WTC11 (cell line): ENCODE results near the gene RNF2. TPM values are rescaled to one million over a fixed set of nuclear protein-coding genes. Genes with fewer than 3 reads are reported as not detected.
A peak's percentile ranks its signal among the peaks of the same experiment; 100 is the strongest.

Experiments
- ATAC-seq: fragments of 200-7000 bp; cut with Tn5 transposase; 2 replicates; pipeline ENCODE4 v1.10.0; 2021; ENCODE audit warnings: mild to moderate bottlenecking, moderate library complexity
- Bru-seq: library from RNA; stranded (reverse); fragments of 400-500 nt; gene quantifications from one replicate; lab custom pipeline; 2021; lab: Mats Ljungman, UMichigan
- CTCF ChIA-PET: fragments of 300-600 bp; sonication (Branson Sonifier 250); formaldehyde crosslinking; loops from one replicate; lab custom pipeline; 2021; ENCODE audit warnings: antibody characterized with exemption; lab: Charles Lee
- POLR2A ChIA-PET: fragments of 350-600 bp; sonication (Branson Sonifier 250); formaldehyde crosslinking; loops from one replicate; lab custom pipeline; 2021; ENCODE audit warnings: antibody characterized with exemption; lab: Charles Lee
- DNase-seq: peaks from one replicate; pipeline ENCODE4 v3.0.0; 2021; ENCODE audit warnings: low spot score
- H3K27ac Mint-ChIP-seq: 2 replicates; pipeline ENCODE4 v1.8.0; 2021; ENCODE audit warnings: mixed read lengths
- H3K27me3 Mint-ChIP-seq: 2 replicates; pipeline ENCODE4 v1.8.0; 2021; ENCODE audit warnings: low read depth, mild to moderate bottlenecking, moderate library complexity, mixed read lengths
- H3K36me3 Mint-ChIP-seq: 2 replicates; pipeline ENCODE4 v1.8.0; 2021; ENCODE audit warnings: mixed read lengths
- H3K4me1 Mint-ChIP-seq: 2 replicates; pipeline ENCODE4 v1.8.0; 2022; ENCODE audit warnings: mixed read lengths
- H3K4me3 Mint-ChIP-seq: 2 replicates; pipeline ENCODE4 v1.8.0; 2021; ENCODE audit warnings: mild to moderate bottlenecking, moderate library complexity, mixed read lengths
- H3K9me3 Mint-ChIP-seq: 2 replicates; pipeline ENCODE4 v1.8.0; 2021; ENCODE audit warnings: mixed read lengths
- ARID4B ChIP-seq: sonication (generic); formaldehyde crosslinking; IDR thresholded peaks from 2 replicates; pipeline ENCODE4 v1.8.0; 2023; ENCODE audit warnings: missing genetic modification reagents, mild to moderate bottlenecking, borderline replicate concordance
- ATF3 ChIP-seq: sonication (generic); formaldehyde crosslinking; conservative IDR thresholded peaks from 2 replicates; pipeline ENCODE4 v1.8.1; 2022; ENCODE audit warnings: mild to moderate bottlenecking, missing genetic modification reagents
- CREB1 ChIP-seq: sonication (generic); formaldehyde crosslinking; IDR thresholded peaks from 2 replicates; pipeline ENCODE4 v1.8.0; 2023; ENCODE audit warnings: mild to moderate bottlenecking, missing genetic modification reagents
- ESRRA ChIP-seq: sonication (generic); formaldehyde crosslinking; IDR thresholded peaks from 2 replicates; pipeline ENCODE4 v1.8.1; 2022; ENCODE audit warnings: mild to moderate bottlenecking, missing genetic modification reagents, borderline replicate concordance
- GABPB1 ChIP-seq: sonication (generic); formaldehyde crosslinking; IDR thresholded peaks from 2 replicates; pipeline ENCODE4 v1.8.1; 2023; ENCODE audit warnings: mild to moderate bottlenecking, missing genetic modification reagents
- GTF2I ChIP-seq: fragments of 250-450 bp; sonication (Bioruptor Pico); conservative IDR thresholded peaks from 2 replicates; pipeline ENCODE4 v1.4.0; 2021; ENCODE audit warnings: mild to moderate bottlenecking
- IRF2 ChIP-seq: sonication (generic); formaldehyde crosslinking; IDR thresholded peaks from 2 replicates; pipeline ENCODE4 v1.8.0; 2022; ENCODE audit warnings: low read depth, missing genetic modification reagents, borderline replicate concordance
- NFATC4 ChIP-seq: fragments of 250-450 bp; sonication (Bioruptor Pico); IDR thresholded peaks from 2 replicates; pipeline ENCODE4 v1.9.0; 2021; ENCODE audit warnings: mild to moderate bottlenecking
- NFE2L1 ChIP-seq: sonication (generic); formaldehyde crosslinking; IDR thresholded peaks from 2 replicates; pipeline ENCODE4 v1.8.1; 2023; ENCODE audit warnings: missing genetic modification reagents
- NFYB ChIP-seq: sonication (generic); formaldehyde crosslinking; conservative IDR thresholded peaks from 2 replicates; pipeline ENCODE4 v1.8.0; 2022; ENCODE audit warnings: low read depth, missing genetic modification reagents
- PREB ChIP-seq: sonication (generic); formaldehyde crosslinking; IDR thresholded peaks from 2 replicates; pipeline ENCODE4 v1.8.1; 2022; ENCODE audit warnings: mild to moderate bottlenecking, missing genetic modification reagents, moderate library complexity, borderline replicate concordance
- RELA ChIP-seq: sonication (generic); formaldehyde crosslinking; IDR thresholded peaks from 2 replicates; pipeline ENCODE4 v1.8.1; 2022; ENCODE audit warnings: missing genetic modification reagents, mild to moderate bottlenecking, borderline replicate concordance
- RORB ChIP-seq: fragments of 250-450 bp; sonication (Bioruptor Pico); IDR thresholded peaks from 2 replicates; pipeline ENCODE4 v1.9.0; 2021; ENCODE audit warnings: mild to moderate bottlenecking
- SMAD4 ChIP-seq: sonication (generic); formaldehyde crosslinking; IDR thresholded peaks from 2 replicates; pipeline ENCODE4 v1.8.0; 2022; ENCODE audit warnings: mild to moderate bottlenecking, missing genetic modification reagents
- SP1 ChIP-seq: sonication (generic); formaldehyde crosslinking; conservative IDR thresholded peaks from 2 replicates; pipeline ENCODE4 v1.8.1; 2022; ENCODE audit warnings: missing genetic modification reagents
- TCF7 ChIP-seq: sonication (generic); formaldehyde crosslinking; IDR thresholded peaks from 2 replicates; pipeline ENCODE4 v1.8.0; 2022; ENCODE audit warnings: mild to moderate bottlenecking, low read depth, missing genetic modification reagents, moderate library complexity
- ZBTB21 ChIP-seq: sonication (generic); formaldehyde crosslinking; IDR thresholded peaks from 2 replicates; pipeline ENCODE4 v1.8.1; 2023; ENCODE audit warnings: mild to moderate bottlenecking, missing genetic modification reagents, borderline replicate concordance
- ZBTB43 ChIP-seq: sonication (generic); formaldehyde crosslinking; IDR thresholded peaks from 2 replicates; pipeline ENCODE4 v1.8.1; 2023; ENCODE audit warnings: mild to moderate bottlenecking, missing genetic modification reagents
- ZMAT4 ChIP-seq: fragments of 250-450 bp; sonication (Bioruptor Pico); IDR thresholded peaks from 2 replicates; pipeline ENCODE4 v1.9.0; 2021; ENCODE audit warnings: mild to moderate bottlenecking
- ZNF219 ChIP-seq: sonication (generic); formaldehyde crosslinking; IDR thresholded peaks from 2 replicates; pipeline ENCODE4 v1.8.0; 2023; ENCODE audit warnings: missing genetic modification reagents, mild to moderate bottlenecking, borderline replicate concordance
- ZNF263 ChIP-seq: sonication (generic); formaldehyde crosslinking; IDR thresholded peaks from 2 replicates; pipeline ENCODE4 v1.8.1; 2022; ENCODE audit warnings: low read depth, mild to moderate bottlenecking, moderate library complexity, missing genetic modification reagents
- long read RNA-seq, 3 experiments: library from RNA in 1 of 3; library from capped mRNA in 1 of 3; library from polyadenylated mRNA in 1 of 3; unstranded in 2 of 3; stranded (forward) in 1 of 3; transcript quantifications; one replicate each; pipeline ENCODE4 v2.0.0, GENCODE V29; 2021
- total RNA-seq: library from RNA; stranded (reverse); gene quantifications from 3 replicates; pipeline ENCODE4 v1.2.3, GENCODE V29; 2021
- TF ChIP-seq, protein P1 (sequence below): fragments of 250-450 bp; sonication (Bioruptor Pico); IDR thresholded peaks from 2 replicates; pipeline ENCODE4 v1.8.0; 2021; ENCODE audit warnings: mild to moderate bottlenecking
- TF ChIP-seq, protein P2 (sequence below): sonication (generic); formaldehyde crosslinking; IDR thresholded peaks from 2 replicates; pipeline ENCODE4 v1.8.0; 2022; ENCODE audit warnings: mild to moderate bottlenecking, missing genetic modification reagents
- TF ChIP-seq, protein P3 (sequence below): sonication (generic); formaldehyde crosslinking; IDR thresholded peaks from 2 replicates; pipeline ENCODE4 v1.8.1; 2023; ENCODE audit warnings: mild to moderate bottlenecking, missing genetic modification reagents, moderate library complexity

RNF2 gene
- total RNA-seq = 37.3 to 47.8 TPM (median 45.2 TPM) in 3 replicates
- Bru-seq, nascent RNA = percentile 90 among the genes with signal in this experiment
- long read RNA-seq, experiment 1, transcript RNF2-202 (7 exons, 3,606 nt) = major isoform, 151 of 168 reads
- long read RNA-seq, experiment 1, partial matches to known transcripts = 13 of 168 reads
- long read RNA-seq, experiment 1, other reads (novel, unspliced or antisense) = 3 of 168 reads
- long read RNA-seq, experiment 2, transcript RNF2-202 (7 exons, 3,606 nt) = major isoform, 18 of 47 reads
- long read RNA-seq, experiment 2, partial matches to known transcripts = 7 of 47 reads
- long read RNA-seq, experiment 2, other reads (novel, unspliced or antisense) = 22 of 47 reads
- long read RNA-seq, experiment 3, transcript RNF2-202 (7 exons, 3,606 nt) = major isoform, 64 of 71 reads
- long read RNA-seq, experiment 3, partial matches to known transcripts = 2 of 71 reads
- long read RNA-seq, experiment 3, other reads (novel, unspliced or antisense) = 2 of 71 reads

DNA sequence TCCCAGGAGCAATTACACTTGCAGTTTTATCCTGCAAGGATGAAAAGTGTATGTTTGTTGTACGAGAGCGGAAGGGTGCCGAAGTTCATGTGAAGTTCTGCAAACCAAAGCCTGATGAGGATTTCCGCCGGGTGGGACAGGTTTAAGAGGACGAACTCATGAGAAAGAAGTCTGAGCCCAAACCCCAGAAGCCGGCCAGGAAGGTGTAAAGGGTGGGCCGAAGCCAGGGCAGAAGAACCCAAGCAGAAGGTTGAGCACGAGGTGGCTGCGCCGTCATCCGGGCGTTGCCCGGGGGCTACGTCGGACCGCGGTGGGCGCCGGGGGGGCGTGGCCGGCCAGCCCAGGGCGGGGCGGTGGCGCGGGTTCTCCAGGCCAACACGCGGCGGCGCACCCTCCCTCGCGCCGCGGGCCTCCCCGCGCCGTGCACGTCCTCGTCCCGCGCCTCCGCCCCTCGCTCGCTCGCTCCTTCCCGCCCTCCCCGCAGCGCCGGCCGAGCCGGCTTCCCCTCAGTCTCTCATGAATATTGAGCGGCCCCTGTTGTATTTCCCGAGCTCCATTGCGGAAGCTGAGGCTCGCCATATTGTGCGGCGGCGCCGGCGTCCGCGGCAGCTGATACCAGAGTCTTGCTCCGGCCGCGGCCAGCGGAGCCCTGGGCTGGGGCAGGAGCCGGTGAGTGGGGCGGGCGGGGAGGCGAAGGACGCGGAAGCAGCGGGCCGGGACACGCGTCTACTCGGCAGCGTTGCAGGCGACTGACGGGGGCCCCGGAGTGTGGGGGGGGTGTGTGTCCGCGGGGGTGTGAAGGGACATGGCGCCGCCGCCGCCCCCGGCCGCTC is at the start of gene RNF2:
Gene RNF2 (plus strand): TSS at position 578 of the 833 bp plus-strand sequence. CDS start 41,996 bp downstream, outside the sequence.
- CTCF ChIA-PET = interaction anchor here (0.6 to 2.2 kb wide), 7 partner anchors 31 to 563 kb away, joined by 3 to 11 read pairs (median 3); no protein-coding TSS in a partner anchor
- Mint-ChIP-seq H3K36me3 (0 out of 2 replicates have a peak, but pooled peaks cover 8% of the 10 kb centered on the region), H3K9me3 (no peaks in the 10 kb centered on the region), H3K27me3 (peaks cover 27% of the 10 kb centered on the region), H3K4me1 (peaks cover 46% of the 10 kb centered on the region), H3K4me3 (peak within 1 kb of the TSS; percentile 93), H3K27ac (peak within 1 kb of the TSS; percentile 90)
- DNase-seq (peak; percentile 86), ATAC-seq (peak; percentile 88)
- POLR2A ChIA-PET = interaction anchor here (0.6 to 1.7 kb wide), 9 partner anchors 11 to 272 kb away, joined by 3 to 6 read pairs (median 4); partner anchors contain the start of genes IVNS1ABP and NIBAN1
- TF ChIP-seq NFATC4 (CRISPR knock-in tag) (no peak), ZMAT4 (CRISPR knock-in tag) (no peak), RORB (CRISPR knock-in tag) (no peak), ATF3 (CRISPR knock-in tag) (no peak), ESRRA (peak; percentile 81), NFYB (CRISPR knock-in tag) (peak; percentile 28; the same call in 1 of the 2 replicates), TCF7 (CRISPR knock-in tag) (peak; percentile 84), GTF2I (no peak), PREB (no peak), SP1 (CRISPR knock-in tag) (peak; percentile 89), CREB1 (CRISPR knock-in tag) (peak; percentile 77; the same call in 1 of the 2 replicates), IRF2 (CRISPR knock-in tag) (no peak), ZNF263 (CRISPR knock-in tag) (0 out of 2 replicates have a peak, but pooled peaks have one; percentile 30), NFE2L1 (CRISPR knock-in tag) (peak; percentile 80; the same call in 1 of the 2 replicates), ZBTB21 (peak; percentile 52; the same call in 1 of the 2 replicates), ZNF219 (CRISPR knock-in tag) (0 out of 2 replicates have a peak, but pooled peaks have one; percentile 43), RELA (CRISPR knock-in tag) (0 out of 2 replicates have a peak, but pooled peaks have one; percentile 47), ZBTB43 (CRISPR knock-in tag) (no peak; the same call in 1 of the 2 replicates), SMAD4 (no peak), GABPB1 (CRISPR knock-in tag) (0 out of 2 replicates have a peak, but pooled peaks have one; percentile 41), ARID4B (CRISPR knock-in tag) (peak; percentile 53; the same call in 1 of the 2 replicates)
- TF ChIP-seq, protein P1, sequence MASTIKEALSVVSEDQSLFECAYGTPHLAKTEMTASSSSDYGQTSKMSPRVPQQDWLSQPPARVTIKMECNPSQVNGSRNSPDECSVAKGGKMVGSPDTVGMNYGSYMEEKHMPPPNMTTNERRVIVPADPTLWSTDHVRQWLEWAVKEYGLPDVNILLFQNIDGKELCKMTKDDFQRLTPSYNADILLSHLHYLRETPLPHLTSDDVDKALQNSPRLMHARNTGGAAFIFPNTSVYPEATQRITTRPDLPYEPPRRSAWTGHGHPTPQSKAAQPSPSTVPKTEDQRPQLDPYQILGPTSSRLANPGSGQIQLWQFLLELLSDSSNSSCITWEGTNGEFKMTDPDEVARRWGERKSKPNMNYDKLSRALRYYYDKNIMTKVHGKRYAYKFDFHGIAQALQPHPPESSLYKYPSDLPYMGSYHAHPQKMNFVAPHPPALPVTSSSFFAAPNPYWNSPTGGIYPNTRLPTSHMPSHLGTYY (CRISPR knock-in tag) = no peak
- TF ChIP-seq, protein P2, sequence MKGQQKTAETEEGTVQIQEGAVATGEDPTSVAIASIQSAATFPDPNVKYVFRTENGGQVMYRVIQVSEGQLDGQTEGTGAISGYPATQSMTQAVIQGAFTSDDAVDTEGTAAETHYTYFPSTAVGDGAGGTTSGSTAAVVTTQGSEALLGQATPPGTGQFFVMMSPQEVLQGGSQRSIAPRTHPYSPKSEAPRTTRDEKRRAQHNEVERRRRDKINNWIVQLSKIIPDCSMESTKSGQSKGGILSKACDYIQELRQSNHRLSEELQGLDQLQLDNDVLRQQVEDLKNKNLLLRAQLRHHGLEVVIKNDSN (CRISPR knock-in tag) = no peak
- TF ChIP-seq, protein P3, sequence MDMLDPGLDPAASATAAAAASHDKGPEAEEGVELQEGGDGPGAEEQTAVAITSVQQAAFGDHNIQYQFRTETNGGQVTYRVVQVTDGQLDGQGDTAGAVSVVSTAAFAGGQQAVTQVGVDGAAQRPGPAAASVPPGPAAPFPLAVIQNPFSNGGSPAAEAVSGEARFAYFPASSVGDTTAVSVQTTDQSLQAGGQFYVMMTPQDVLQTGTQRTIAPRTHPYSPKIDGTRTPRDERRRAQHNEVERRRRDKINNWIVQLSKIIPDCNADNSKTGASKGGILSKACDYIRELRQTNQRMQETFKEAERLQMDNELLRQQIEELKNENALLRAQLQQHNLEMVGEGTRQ (CRISPR knock-in tag) = no peak
